ENCODE results near the gene RECK.

GRCh38 chr9:36035006-36035405 is 1.7 kb upstream of the RECK start:
- TF ChIP-seq CTCF (conservative IDR thresholded peaks at IDR 0.05) = no peak
- no peak for TF ChIP-seq EZH2 (IDR thresholded peaks at IDR 0.05; ENCODE audit: low read depth)

All from PC-9 (cell line).